ENCODE data around the gene SLC23A2.

The SLC23A2 gene

GRCh38 chr20:4867051-4867450, 134.3 kb downstream of the SLC23A2 start:
- no peak overlapping the region for H3K4me3 ChIP-seq (ENCODE audit: low read depth, low read length)
- no peak for DNase-seq (ENCODE audit: low read depth)
- no peak for TF ChIP-seq CTCF (IDR thresholded peaks at IDR 0.05; ENCODE audit: low read depth, low read length, missing control alignments)
- in situ Hi-C loops (cut with HindIII; ENCODE audit: low sequenced_read_pairs): no loop called here

GRCh38 chr20:4866429-4866828, 134.9 kb downstream of the SLC23A2 start:
- in situ Hi-C loops (cut with HindIII; ENCODE audit: low sequenced_read_pairs): no loop called here
- H3K4me3 ChIP-seq (ENCODE audit: low read depth, low read length): no peak overlapping the region
- TF ChIP-seq CTCF (IDR thresholded peaks at IDR 0.05; ENCODE audit: low read depth, low read length, missing control alignments): no peak
- DNase-seq (ENCODE audit: low read depth): no peak

- in situ Hi-C loops (cut with HindIII; ENCODE audit: low sequenced_read_pairs): no loop called here
Measured at GRCh38 chr20:4864311-4864752, 137.0 kb downstream of the SLC23A2 start.

GRCh38 chr20:4862661-4863060, 138.6 kb downstream of the SLC23A2 start:
- in situ Hi-C loops (cut with HindIII; ENCODE audit: low sequenced_read_pairs): no loop called here
- DNase-seq (ENCODE audit: low read depth): no peak
- no peak for TF ChIP-seq CTCF (IDR thresholded peaks at IDR 0.05; ENCODE audit: low read depth, low read length, missing control alignments)
- no peak overlapping the region for H3K4me3 ChIP-seq (ENCODE audit: low read depth, low read length)

More at GRCh38 chr20:4864311-4864752, 137.0 kb downstream of the SLC23A2 start:
- H3K4me3 ChIP-seq (ENCODE audit: low read depth, low read length): no peak overlapping the region
- TF ChIP-seq CTCF (IDR thresholded peaks at IDR 0.05; ENCODE audit: low read depth, low read length, missing control alignments): no peak
- DNase-seq (ENCODE audit: low read depth): no peak

GRCh38 chr20:4861961-4862360, 139.3 kb downstream of the SLC23A2 start:
- in situ Hi-C loops (cut with HindIII; ENCODE audit: low sequenced_read_pairs): no loop called here
- H3K4me3 ChIP-seq (ENCODE audit: low read depth, low read length): no peak overlapping the region
- no peak for DNase-seq (ENCODE audit: low read depth)
- TF ChIP-seq CTCF (IDR thresholded peaks at IDR 0.05; ENCODE audit: low read depth, low read length, missing control alignments): no peak

- H3K4me3 ChIP-seq (ENCODE audit: low read depth, low read length): no peak overlapping the region
- in situ Hi-C loops (cut with HindIII; ENCODE audit: low sequenced_read_pairs): no loop called here
- no peak for TF ChIP-seq CTCF (IDR thresholded peaks at IDR 0.05; ENCODE audit: low read depth, low read length, missing control alignments)
- no peak for DNase-seq (ENCODE audit: low read depth)
Measured at GRCh38 chr20:4858000-4858399, 143.3 kb downstream of the SLC23A2 start.

Measured in astrocyte of the cerebellum (primary cell).